ENCODE data around the gene STK24. TPM values are rescaled to one million over a fixed set of nuclear protein-coding genes. Genes with fewer than 3 reads are reported as not detected.

STK24 gene
- total RNA-seq, 4 donors from 2014 or later = 49.8 to 68.9 (median 57.0) TPM

- H3K9me3 ChIP-seq = no peaks in the 10 kb centered on the region
- H3K4me3 ChIP-seq = no peak overlapping the region
- WGBS, 2 donors = 88 to 91% methylated on average over 8 of the region's 8 CpGs
- no peak for DNase-seq (ENCODE audit: low spot score in 2 of 2)
- H3K27me3 ChIP-seq = no peaks in the 10 kb centered on the region
- TF ChIP-seq, protein P1, sequence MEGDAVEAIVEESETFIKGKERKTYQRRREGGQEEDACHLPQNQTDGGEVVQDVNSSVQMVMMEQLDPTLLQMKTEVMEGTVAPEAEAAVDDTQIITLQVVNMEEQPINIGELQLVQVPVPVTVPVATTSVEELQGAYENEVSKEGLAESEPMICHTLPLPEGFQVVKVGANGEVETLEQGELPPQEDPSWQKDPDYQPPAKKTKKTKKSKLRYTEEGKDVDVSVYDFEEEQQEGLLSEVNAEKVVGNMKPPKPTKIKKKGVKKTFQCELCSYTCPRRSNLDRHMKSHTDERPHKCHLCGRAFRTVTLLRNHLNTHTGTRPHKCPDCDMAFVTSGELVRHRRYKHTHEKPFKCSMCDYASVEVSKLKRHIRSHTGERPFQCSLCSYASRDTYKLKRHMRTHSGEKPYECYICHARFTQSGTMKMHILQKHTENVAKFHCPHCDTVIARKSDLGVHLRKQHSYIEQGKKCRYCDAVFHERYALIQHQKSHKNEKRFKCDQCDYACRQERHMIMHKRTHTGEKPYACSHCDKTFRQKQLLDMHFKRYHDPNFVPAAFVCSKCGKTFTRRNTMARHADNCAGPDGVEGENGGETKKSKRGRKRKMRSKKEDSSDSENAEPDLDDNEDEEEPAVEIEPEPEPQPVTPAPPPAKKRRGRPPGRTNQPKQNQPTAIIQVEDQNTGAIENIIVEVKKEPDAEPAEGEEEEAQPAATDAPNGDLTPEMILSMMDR (IDR thresholded peaks at IDR 0.05) = no peak
- TF ChIP-seq POLR2A (IDR thresholded peaks at IDR 0.05) (no peak), EP300 (IDR thresholded peaks at IDR 0.05) (no peak)
- peaks cover 0 to 74% (median 34%) of the 10 kb centered on the region in 4 donors for H3K4me1 ChIP-seq
- H3K36me3 ChIP-seq = peaks cover 0 to 4% (median 0%) of the 10 kb centered on the region in 3 donors
- peak overlapping the region; percentile 77 to 90 (median 86) for H3K27ac ChIP-seq
These were observed 79.9 kb downstream of the STK24 start for GRCh38 chr13:98496966-98497365.

DNA sequence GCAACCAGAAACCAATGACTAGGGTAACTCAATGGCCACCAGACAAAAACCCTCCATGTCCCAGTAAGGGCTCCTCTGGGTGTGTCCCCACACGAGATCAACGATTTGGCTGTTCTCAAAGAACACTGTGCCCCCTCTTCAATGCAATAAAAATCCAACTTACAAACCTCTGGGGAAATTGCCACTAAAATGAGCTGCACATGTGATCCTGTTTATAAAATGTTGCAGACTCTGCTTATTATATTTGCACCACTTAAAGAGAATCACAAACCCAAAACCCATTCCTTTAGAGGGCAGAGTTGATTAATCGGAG is 80.5 kb downstream of the STK24 start:
- H3K36me3 ChIP-seq = peaks cover 0 to 4% (median 0%) of the 10 kb centered on the region in 3 donors
- TF ChIP-seq POLR2A (IDR thresholded peaks at IDR 0.05) (no peak), EP300 (IDR thresholded peaks at IDR 0.05) (no peak)
- TF ChIP-seq, protein P1 (IDR thresholded peaks at IDR 0.05) = no peak
- WGBS, 2 donors = 44 to 51% methylated on average over 3 of the region's 3 CpGs
- no peaks in the 10 kb centered on the region for H3K27me3 ChIP-seq
- peak overlapping the region; percentile 77 to 90 (median 86) for H3K27ac ChIP-seq
- H3K4me3 ChIP-seq = peak overlapping the region in 1 of 4 donors; percentile 22
- no peak for DNase-seq (ENCODE audit: low spot score in 2 of 2)
- no peaks in the 10 kb centered on the region for H3K9me3 ChIP-seq
- H3K4me1 ChIP-seq = peaks cover 0 to 72% (median 33%) of the 10 kb centered on the region in 4 donors

DNA sequence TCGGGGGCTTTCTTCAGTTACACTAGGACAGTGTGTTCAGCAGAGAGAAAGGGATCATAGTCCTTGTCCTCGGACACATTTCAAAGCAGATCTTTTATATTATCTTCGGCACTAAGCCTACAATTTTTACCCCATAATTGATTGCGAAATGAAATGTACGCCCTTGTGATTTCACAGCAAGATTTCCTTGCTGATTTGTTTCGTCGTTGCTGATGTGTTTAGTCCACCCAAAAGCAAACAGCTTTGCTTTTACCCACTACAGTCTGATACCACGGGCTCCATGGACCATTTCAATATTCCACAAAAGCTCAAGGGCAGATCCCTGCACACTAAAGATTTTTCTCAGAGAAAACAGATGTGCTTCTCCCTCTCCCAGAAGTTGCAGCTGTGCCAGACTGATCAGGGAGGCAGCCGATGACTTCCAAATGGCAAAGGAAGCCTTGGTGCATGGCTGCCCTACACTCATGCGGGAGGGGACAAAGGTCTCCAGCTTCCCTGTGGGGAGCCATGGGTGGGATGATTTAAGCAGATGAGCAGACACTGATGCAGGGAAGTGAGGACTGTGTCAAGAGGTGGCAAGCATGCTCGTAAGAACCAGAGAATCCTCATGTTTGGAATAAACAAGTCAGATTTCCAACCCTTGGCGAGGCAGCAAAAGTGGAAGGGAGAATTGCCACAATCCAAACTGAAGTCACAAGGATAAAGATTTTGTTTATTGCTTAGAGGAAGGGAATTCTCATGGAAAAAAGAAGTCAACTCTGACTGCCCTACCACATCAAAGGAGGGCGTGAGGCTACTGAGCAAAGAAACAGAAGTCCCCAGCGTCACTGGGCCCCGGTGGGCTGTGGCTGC is 81.1 kb downstream of the STK24 start:
- peak overlapping the region in 3 of 4 donors; percentile 9 to 22 (median 20) for H3K4me3 ChIP-seq
- peak; percentile 50 to 84 for TF ChIP-seq EP300 (IDR thresholded peaks at IDR 0.05)
- TF ChIP-seq, protein P1 (IDR thresholded peaks at IDR 0.05) = no peak
- 31 to 32% methylated on average over 15 of the region's 15 CpGs for WGBS, 2 donors
- H3K9me3 ChIP-seq = no peaks in the 10 kb centered on the region
- H3K4me1 ChIP-seq = peaks cover 0 to 73% (median 35%) of the 10 kb centered on the region in 4 donors
- H3K36me3 ChIP-seq = peaks cover 0 to 4% (median 0%) of the 10 kb centered on the region in 3 donors
- DNase-seq (ENCODE audit: low spot score in 2 of 2) = peak; percentile 69 to 77
- peak overlapping the region; percentile 77 to 90 (median 86) for H3K27ac ChIP-seq
- H3K27me3 ChIP-seq = no peaks in the 10 kb centered on the region

- Histone ChIP-seq H3K4me1 (peaks cover 0 to 77% (median 37%) of the 10 kb centered on the region in 4 donors), H3K4me3 (no peak overlapping the region), H3K27ac (peak overlapping the region in 3 of 4 donors; percentile 82 to 90 (median 90)), H3K36me3 (peaks cover 0 to 4% (median 0%) of the 10 kb centered on the region in 3 donors), H3K27me3 (no peaks in the 10 kb centered on the region), H3K9me3 (no peaks in the 10 kb centered on the region)
- DNase-seq (ENCODE audit: low spot score in 2 of 2) = no peak
- TF ChIP-seq, protein P1 (IDR thresholded peaks at IDR 0.05) = no peak
- no peak for TF ChIP-seq EP300 (IDR thresholded peaks at IDR 0.05)
- TF ChIP-seq POLR2A (IDR thresholded peaks at IDR 0.05) = no peak
- WGBS, 2 donors = 86 to 89% methylated on average over 13 of the region's 13 CpGs
These were observed 82.1 kb downstream of the STK24 start for GRCh38 chr13:98494769-98495168.

DNA sequence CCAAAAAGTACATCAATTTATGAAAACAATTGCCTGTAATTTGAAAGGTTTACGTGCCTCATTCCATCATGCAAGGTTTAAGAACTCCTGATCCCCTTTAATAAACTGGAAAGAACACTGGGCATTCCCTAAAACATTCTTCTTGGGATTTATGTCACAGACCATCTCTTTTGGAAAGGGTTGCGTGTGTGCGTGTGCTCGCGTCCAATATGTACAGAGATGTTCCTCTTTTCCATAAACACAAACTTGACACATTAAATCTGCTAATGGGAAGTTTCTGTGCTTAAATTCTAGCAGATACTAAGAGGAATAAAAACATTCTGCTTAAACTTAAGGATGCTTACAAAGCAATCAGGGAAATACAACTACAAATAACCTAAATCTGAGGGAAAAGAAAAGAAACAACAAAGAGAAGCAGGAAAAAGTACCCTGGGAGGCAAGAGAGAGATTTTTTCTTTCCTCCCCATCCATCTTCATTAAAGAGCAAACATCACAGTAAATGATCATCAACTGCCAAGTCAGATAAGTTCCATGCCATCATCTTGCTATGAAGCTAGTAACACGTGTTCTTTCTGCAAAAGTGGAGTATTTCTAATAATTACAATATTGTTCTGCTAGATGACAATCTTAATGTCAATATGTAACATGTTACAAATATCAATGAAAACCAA is 83.7 kb downstream of the STK24 start:
- no peaks in the 10 kb centered on the region for H3K27me3 ChIP-seq
- 83 to 84% methylated on average over 6 of the region's 6 CpGs for WGBS, 2 donors
- DNase-seq (ENCODE audit: low spot score in 2 of 2) = no peak
- H3K9me3 ChIP-seq = no peaks in the 10 kb centered on the region
- H3K4me1 ChIP-seq = peaks cover 0 to 81% (median 43%) of the 10 kb centered on the region in 4 donors
- H3K36me3 ChIP-seq = no peaks in the 10 kb centered on the region
- peak overlapping the region in 1 of 4 donors; percentile 43 for H3K27ac ChIP-seq
- TF ChIP-seq POLR2A (IDR thresholded peaks at IDR 0.05) (no peak), EP300 (IDR thresholded peaks at IDR 0.05) (no peak)
- TF ChIP-seq, protein P1 (IDR thresholded peaks at IDR 0.05) = no peak
- H3K4me3 ChIP-seq = no peak overlapping the region

Data from tibial nerve (tissue), 4 donors.